Measurements from ENCODE around the gene SEPHS2.

The SEPHS2 gene

GRCh38 chr16:30407804-30408534 lies 37.7 kb downstream of the SEPHS2 start:
- no peak for TF ChIP-seq CEBPB (IDR thresholded peaks at IDR 0.05)
- TF ChIP-seq ZBTB7A (IDR thresholded peaks at IDR 0.05; ENCODE audit: low read depth) = no peak
- TF ChIP-seq MAX (IDR thresholded peaks at IDR 0.05) = no peak

- TF ChIP-seq NFIC (IDR thresholded peaks at IDR 0.05) (peak; percentile 54), EP300 (IDR thresholded peaks at IDR 0.05; ENCODE audit: borderline replicate concordance) (no peak), ZBTB7A (IDR thresholded peaks at IDR 0.05; ENCODE audit: low read depth) (0 out of 2 replicates have a peak, but pooled peaks have one; percentile 59), YY1 (IDR thresholded peaks at IDR 0.05; ENCODE audit: low read depth) (0 out of 2 replicates have a peak, but pooled peaks have one; percentile 8), TCF12 (IDR thresholded peaks at IDR 0.05; ENCODE audit: low read depth) (peak; percentile 14; the same call in 1 of the 2 replicates), USF1 (IDR thresholded peaks at IDR 0.05) (peak; percentile 86), CEBPB (IDR thresholded peaks at IDR 0.05) (no peak), RAD21 (IDR thresholded peaks at IDR 0.05; ENCODE audit: low read depth) (no peak), CREB1 (IDR thresholded peaks at IDR 0.05; ENCODE audit: low read depth) (no peak), FOXM1 (IDR thresholded peaks at IDR 0.05; ENCODE audit: borderline replicate concordance, low read depth) (no peak), REST (IDR thresholded peaks at IDR 0.05; ENCODE audit: low read depth) (peak; percentile 25; the same call in 1 of the 2 replicates), TEAD4 (IDR thresholded peaks at IDR 0.05) (no peak), TAF1 (IDR thresholded peaks at IDR 0.05; ENCODE audit: low read depth) (peak; percentile 82), EGR1 (IDR thresholded peaks at IDR 0.05) (no peak; the same call in none of the 2 replicates), MAX (IDR thresholded peaks at IDR 0.05) (peak; percentile 94)
Observed at GRCh38 chr16:30407102-30407803, 38.4 kb downstream of the SEPHS2 start, which contains the start of gene ZNF771. TSS of gene ZNF771 (plus strand) at chr16:30407606. CDS start at chr16:30408054, 448 bp downstream.

- TF ChIP-seq ZBTB7A (IDR thresholded peaks at IDR 0.05; ENCODE audit: low read depth) (no peak), MAX (IDR thresholded peaks at IDR 0.05) (no peak), TEAD4 (IDR thresholded peaks at IDR 0.05) (no peak), CREB1 (IDR thresholded peaks at IDR 0.05; ENCODE audit: low read depth) (no peak), EGR1 (IDR thresholded peaks at IDR 0.05) (no peak), YY1 (IDR thresholded peaks at IDR 0.05; ENCODE audit: low read depth) (no peak), FOXM1 (IDR thresholded peaks at IDR 0.05; ENCODE audit: borderline replicate concordance, low read depth) (no peak), REST (IDR thresholded peaks at IDR 0.05; ENCODE audit: low read depth) (no peak), CEBPB (IDR thresholded peaks at IDR 0.05) (no peak), TAF1 (IDR thresholded peaks at IDR 0.05; ENCODE audit: low read depth) (no peak), EP300 (IDR thresholded peaks at IDR 0.05; ENCODE audit: borderline replicate concordance) (no peak), TCF12 (IDR thresholded peaks at IDR 0.05; ENCODE audit: low read depth) (no peak), USF1 (IDR thresholded peaks at IDR 0.05) (no peak), NFIC (IDR thresholded peaks at IDR 0.05) (no peak), RAD21 (IDR thresholded peaks at IDR 0.05; ENCODE audit: low read depth) (no peak)
Observed at GRCh38 chr16:30406795-30407101, 38.9 kb downstream of the SEPHS2 start.

GRCh38 chr16:30401768-30402425 lies 43.8 kb downstream of the SEPHS2 start:
- no peak for TF ChIP-seq USF1 (IDR thresholded peaks at IDR 0.05)
- no peak for TF ChIP-seq TEAD4 (IDR thresholded peaks at IDR 0.05)
- TF ChIP-seq RAD21 (IDR thresholded peaks at IDR 0.05; ENCODE audit: low read depth) = no peak
- TF ChIP-seq TCF12 (IDR thresholded peaks at IDR 0.05; ENCODE audit: low read depth) = no peak
- TF ChIP-seq YY1 (IDR thresholded peaks at IDR 0.05; ENCODE audit: low read depth) = no peak
- no peak for TF ChIP-seq ZBTB7A (IDR thresholded peaks at IDR 0.05; ENCODE audit: low read depth)
- no peak for TF ChIP-seq CEBPB (IDR thresholded peaks at IDR 0.05)
- TF ChIP-seq EP300 (IDR thresholded peaks at IDR 0.05; ENCODE audit: borderline replicate concordance) = no peak
- TF ChIP-seq EGR1 (IDR thresholded peaks at IDR 0.05) = no peak
- TF ChIP-seq REST (IDR thresholded peaks at IDR 0.05; ENCODE audit: low read depth) = no peak
- TF ChIP-seq NFIC (IDR thresholded peaks at IDR 0.05) = no peak
- no peak for TF ChIP-seq FOXM1 (IDR thresholded peaks at IDR 0.05; ENCODE audit: borderline replicate concordance, low read depth)
- no peak for TF ChIP-seq TAF1 (IDR thresholded peaks at IDR 0.05; ENCODE audit: low read depth)
- TF ChIP-seq MAX (IDR thresholded peaks at IDR 0.05) = no peak
- no peak for TF ChIP-seq CREB1 (IDR thresholded peaks at IDR 0.05; ENCODE audit: low read depth)
